ENCODE results near the gene DSCAM.

DSCAM gene

DNA sequence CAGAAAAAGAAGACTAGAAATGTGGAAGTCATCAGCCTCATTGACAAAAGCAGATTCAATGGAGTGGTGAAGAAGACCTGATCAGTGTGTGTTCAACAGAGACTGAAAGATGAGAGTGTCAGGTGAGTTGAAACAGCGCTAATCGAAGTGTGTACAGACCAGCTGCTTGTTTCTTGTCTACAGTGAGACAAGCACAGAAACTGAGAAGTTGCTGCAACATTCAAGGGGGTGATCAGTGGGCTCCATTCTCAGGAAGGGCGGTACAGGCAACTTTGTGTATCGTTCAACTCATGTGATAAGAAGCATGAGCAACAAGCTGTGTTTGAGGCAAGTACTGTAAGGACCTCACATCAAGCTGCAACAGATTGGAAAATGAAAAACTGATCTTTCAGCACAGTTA is 19.4 kb downstream of the DSCAM start:
- ChIA-PET POLR2A (no interaction called here), CTCF (no interaction called here)
- no peak for DNase-seq
- Histone ChIP-seq H3K36me3 (ENCODE audit: control insufficient read depth in 4 of 4, insufficient read depth in 4 of 4, low read length in 3 of 4) (no peaks in the 10 kb centered on the region), H3K27me3 (replicated peaks in 2 of 5; ENCODE audit: control insufficient read depth in 4 of 5, insufficient read depth in 5 of 5, low read length in 4 of 5) (no peaks in the 10 kb centered on the region), H3K4me3 (ENCODE audit: control insufficient read depth in 1 of 7, extremely low read depth in 1 of 7, insufficient read depth in 4 of 7, low read depth in 2 of 7, low read length in 6 of 7) (no peak overlapping the region), H3K9me3 (ENCODE audit: control extremely low read depth in 1 of 5, control insufficient read depth in 4 of 5, insufficient read depth in 2 of 5, low read depth in 1 of 5, low read length in 4 of 5) (no peaks in the 10 kb centered on the region), H3K27ac (ENCODE audit: insufficient read depth in 1 of 2, low read depth in 1 of 2, low read length in 2 of 2, poor library complexity in 1 of 2, severe bottlenecking in 2 of 2) (no peak overlapping the region), H3K4me1 (ENCODE audit: control extremely low read depth in 1 of 4, control insufficient read depth in 4 of 4, insufficient read depth in 4 of 4, low read length in 3 of 4) (no peaks in the 10 kb centered on the region)
- 96% methylated on average over 4 of the region's 4 CpGs for WGBS (ENCODE audit: insufficient coverage)

DNA sequence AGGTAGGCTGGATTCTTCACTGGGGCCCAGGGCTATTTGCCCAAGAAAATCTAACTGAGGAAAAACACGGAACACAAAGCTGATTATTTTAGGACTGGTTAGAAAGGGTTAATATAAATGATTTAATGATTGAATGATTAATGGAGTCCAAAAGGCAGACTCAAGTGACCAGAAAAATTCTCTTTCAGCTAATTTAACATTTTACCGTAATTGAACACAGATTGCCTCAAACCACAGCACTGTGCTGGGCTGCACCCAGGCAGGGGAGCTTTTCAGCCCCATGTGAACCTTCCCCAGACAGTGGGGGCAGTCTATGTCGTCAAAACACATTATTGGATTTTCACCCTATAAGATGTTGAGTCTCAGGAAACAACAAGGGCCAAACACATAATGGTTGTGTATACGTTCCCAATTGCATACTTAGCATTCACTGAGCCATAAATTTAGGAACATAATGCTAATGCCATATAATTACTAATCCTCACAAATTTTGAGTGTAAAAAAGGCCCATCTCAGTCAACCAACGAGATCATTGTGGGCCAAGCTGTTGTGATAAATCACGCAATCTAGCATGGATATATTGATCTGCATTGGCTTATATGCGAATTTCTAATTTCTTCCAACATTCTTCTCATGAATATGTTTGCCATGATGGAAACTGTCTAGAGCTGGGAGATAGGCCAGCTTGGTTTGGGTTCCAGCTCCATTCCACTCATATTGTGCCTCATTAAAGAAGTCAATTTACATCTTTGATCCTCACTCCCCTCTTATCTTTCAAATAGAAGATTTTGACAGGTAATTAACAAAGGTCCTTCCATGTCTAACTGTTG is 27.7 kb downstream of the DSCAM start:
- Histone ChIP-seq H3K4me1 (ENCODE audit: control extremely low read depth in 1 of 4, control insufficient read depth in 4 of 4, insufficient read depth in 4 of 4, low read length in 3 of 4) (no peaks in the 10 kb centered on the region), H3K36me3 (ENCODE audit: control insufficient read depth in 4 of 4, insufficient read depth in 4 of 4, low read length in 3 of 4) (no peaks in the 10 kb centered on the region), H3K27me3 (replicated peaks in 2 of 5; ENCODE audit: control insufficient read depth in 4 of 5, insufficient read depth in 5 of 5, low read length in 4 of 5) (peaks cover 0 to 5% (median 0%) of the 10 kb centered on the region in 5 experiments), H3K27ac (ENCODE audit: insufficient read depth in 1 of 2, low read depth in 1 of 2, low read length in 2 of 2, poor library complexity in 1 of 2, severe bottlenecking in 2 of 2) (no peak overlapping the region), H3K9me3 (ENCODE audit: control extremely low read depth in 1 of 5, control insufficient read depth in 4 of 5, insufficient read depth in 2 of 5, low read depth in 1 of 5, low read length in 4 of 5) (peaks cover 0 to 3% (median 0%) of the 10 kb centered on the region in 5 experiments), H3K4me3 (ENCODE audit: control insufficient read depth in 1 of 7, extremely low read depth in 1 of 7, insufficient read depth in 4 of 7, low read depth in 2 of 7, low read length in 6 of 7) (no peak overlapping the region)
- POLR2A ChIA-PET: no interaction called here
- WGBS (ENCODE audit: insufficient coverage): 94% methylated on average over 6 of the region's 7 CpGs
- DNase-seq: no peak
- CTCF ChIA-PET: interaction anchor here (1.2 kb wide), 1 partner anchor 18 kb away, joined by 3 read pairs; no protein-coding TSS in a partner anchor

DNA sequence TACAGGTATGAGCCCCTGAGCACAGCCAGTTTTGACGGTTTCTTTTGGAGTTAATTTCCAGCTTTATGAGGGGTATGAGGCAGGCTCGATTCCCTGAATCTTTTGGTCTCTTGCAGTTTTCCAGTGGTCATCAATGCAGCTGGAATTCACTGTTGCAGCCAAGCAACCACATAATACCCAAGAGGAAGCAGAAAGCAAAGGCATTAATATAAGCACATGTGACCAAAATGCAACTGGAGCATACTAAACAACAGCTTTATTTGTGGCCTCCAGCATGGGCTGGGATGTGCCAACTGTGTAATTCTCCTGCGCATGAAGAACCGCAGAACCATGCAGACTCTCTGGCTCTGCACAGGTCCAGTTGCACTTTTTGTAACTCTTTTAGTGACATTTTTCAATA is 33.0 kb downstream of the DSCAM start:
- no peak overlapping the region for H3K4me3 ChIP-seq (ENCODE audit: control insufficient read depth in 1 of 7, extremely low read depth in 1 of 7, insufficient read depth in 4 of 7, low read depth in 2 of 7, low read length in 6 of 7)
- H3K9me3 ChIP-seq (ENCODE audit: control extremely low read depth in 1 of 5, control insufficient read depth in 4 of 5, insufficient read depth in 2 of 5, low read depth in 1 of 5, low read length in 4 of 5): peaks cover 0 to 1% (median 0%) of the 10 kb centered on the region in 5 experiments
- ChIA-PET CTCF (no interaction called here), POLR2A (no interaction called here)
- WGBS (ENCODE audit: insufficient coverage): 96% methylated on average over 3 of the region's 4 CpGs
- H3K36me3 ChIP-seq (ENCODE audit: control insufficient read depth in 4 of 4, insufficient read depth in 4 of 4, low read length in 3 of 4): no peaks in the 10 kb centered on the region
- H3K27me3 ChIP-seq (replicated peaks in 2 of 5; ENCODE audit: control insufficient read depth in 4 of 5, insufficient read depth in 5 of 5, low read length in 4 of 5): peaks cover 0 to 5% (median 0%) of the 10 kb centered on the region in 5 experiments
- H3K4me1 ChIP-seq (ENCODE audit: control extremely low read depth in 1 of 4, control insufficient read depth in 4 of 4, insufficient read depth in 4 of 4, low read length in 3 of 4): no peaks in the 10 kb centered on the region
- H3K27ac ChIP-seq (ENCODE audit: insufficient read depth in 1 of 2, low read depth in 1 of 2, low read length in 2 of 2, poor library complexity in 1 of 2, severe bottlenecking in 2 of 2): no peak overlapping the region
- DNase-seq: no peak

DNA sequence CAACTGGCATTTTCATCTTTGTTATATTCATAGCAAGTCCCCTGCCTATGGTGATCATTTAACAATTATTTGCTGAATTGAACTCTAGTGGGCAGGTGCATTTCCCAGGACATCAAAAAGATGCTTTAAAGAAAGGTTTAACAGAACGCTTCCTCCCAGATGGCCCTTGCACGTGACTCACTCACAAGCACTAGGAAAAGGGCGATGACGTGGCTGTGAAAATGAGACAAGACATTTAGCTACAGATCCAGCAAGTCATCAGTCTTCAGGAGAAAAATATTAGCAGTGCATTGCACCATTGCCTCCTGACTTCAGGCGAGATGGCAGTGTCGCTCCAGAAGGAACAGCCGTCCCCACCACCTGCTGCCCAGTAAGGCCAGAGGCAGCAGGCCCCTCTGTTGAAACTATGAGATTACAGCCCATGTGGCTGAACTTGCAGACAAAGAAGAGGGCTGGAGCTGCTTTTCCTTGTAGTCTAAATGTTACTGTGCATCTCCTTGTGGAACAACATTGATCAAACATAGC is 37.2 kb downstream of the DSCAM start:
- no peaks in the 10 kb centered on the region for H3K36me3 ChIP-seq (ENCODE audit: control insufficient read depth in 4 of 4, insufficient read depth in 4 of 4, low read length in 3 of 4)
- H3K4me3 ChIP-seq (ENCODE audit: control insufficient read depth in 1 of 7, extremely low read depth in 1 of 7, insufficient read depth in 4 of 7, low read depth in 2 of 7, low read length in 6 of 7): no peak overlapping the region
- ChIA-PET POLR2A (no interaction called here), CTCF (no interaction called here)
- H3K27me3 ChIP-seq (replicated peaks in 2 of 5; ENCODE audit: control insufficient read depth in 4 of 5, insufficient read depth in 5 of 5, low read length in 4 of 5): no peaks in the 10 kb centered on the region
- no peak for DNase-seq
- no peaks in the 10 kb centered on the region for H3K4me1 ChIP-seq (ENCODE audit: control extremely low read depth in 1 of 4, control insufficient read depth in 4 of 4, insufficient read depth in 4 of 4, low read length in 3 of 4)
- 98% methylated on average over 7 of the region's 7 CpGs for WGBS (ENCODE audit: insufficient coverage)
- peaks cover 0 to 1% (median 0%) of the 10 kb centered on the region in 5 experiments for H3K9me3 ChIP-seq (ENCODE audit: control extremely low read depth in 1 of 5, control insufficient read depth in 4 of 5, insufficient read depth in 2 of 5, low read depth in 1 of 5, low read length in 4 of 5)
- no peak overlapping the region for H3K27ac ChIP-seq (ENCODE audit: insufficient read depth in 1 of 2, low read depth in 1 of 2, low read length in 2 of 2, poor library complexity in 1 of 2, severe bottlenecking in 2 of 2)

DNA sequence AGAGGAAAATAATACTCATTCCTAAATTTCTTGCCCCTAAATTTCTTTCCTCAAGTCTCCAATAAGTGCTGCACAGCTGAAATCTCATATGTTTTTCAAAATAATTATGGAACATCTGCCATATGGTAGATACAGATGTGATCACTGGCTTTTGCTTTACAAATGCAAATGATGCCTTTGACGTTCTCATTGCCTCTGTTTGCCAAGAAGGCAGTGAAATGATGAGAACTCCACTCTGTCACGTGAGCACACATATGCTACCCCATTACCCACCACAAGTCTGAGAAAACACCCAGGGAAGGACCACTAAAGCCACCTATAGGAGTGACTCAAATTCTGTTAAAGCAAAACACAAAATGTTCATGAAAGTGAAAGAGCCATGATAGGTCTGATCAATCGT is 43.9 kb downstream of the DSCAM start:
- no peak overlapping the region for H3K27ac ChIP-seq (ENCODE audit: insufficient read depth in 1 of 2, low read depth in 1 of 2, low read length in 2 of 2, poor library complexity in 1 of 2, severe bottlenecking in 2 of 2)
- DNase-seq: no peak
- H3K4me3 ChIP-seq (ENCODE audit: control insufficient read depth in 1 of 7, extremely low read depth in 1 of 7, insufficient read depth in 4 of 7, low read depth in 2 of 7, low read length in 6 of 7): no peak overlapping the region
- H3K4me1 ChIP-seq (ENCODE audit: control extremely low read depth in 1 of 4, control insufficient read depth in 4 of 4, insufficient read depth in 4 of 4, low read length in 3 of 4): no peaks in the 10 kb centered on the region
- no peaks in the 10 kb centered on the region for H3K27me3 ChIP-seq (replicated peaks in 2 of 5; ENCODE audit: control insufficient read depth in 4 of 5, insufficient read depth in 5 of 5, low read length in 4 of 5)
- WGBS (ENCODE audit: insufficient coverage): 88% methylated on average over 3 of the region's 3 CpGs
- H3K36me3 ChIP-seq (ENCODE audit: control insufficient read depth in 4 of 4, insufficient read depth in 4 of 4, low read length in 3 of 4): no peaks in the 10 kb centered on the region
- H3K9me3 ChIP-seq (ENCODE audit: control extremely low read depth in 1 of 5, control insufficient read depth in 4 of 5, insufficient read depth in 2 of 5, low read depth in 1 of 5, low read length in 4 of 5): peaks cover under 1 to 20% (median 13%) of the 10 kb centered on the region in 5 experiments
- ChIA-PET CTCF (no interaction called here), POLR2A (no interaction called here)

DNA sequence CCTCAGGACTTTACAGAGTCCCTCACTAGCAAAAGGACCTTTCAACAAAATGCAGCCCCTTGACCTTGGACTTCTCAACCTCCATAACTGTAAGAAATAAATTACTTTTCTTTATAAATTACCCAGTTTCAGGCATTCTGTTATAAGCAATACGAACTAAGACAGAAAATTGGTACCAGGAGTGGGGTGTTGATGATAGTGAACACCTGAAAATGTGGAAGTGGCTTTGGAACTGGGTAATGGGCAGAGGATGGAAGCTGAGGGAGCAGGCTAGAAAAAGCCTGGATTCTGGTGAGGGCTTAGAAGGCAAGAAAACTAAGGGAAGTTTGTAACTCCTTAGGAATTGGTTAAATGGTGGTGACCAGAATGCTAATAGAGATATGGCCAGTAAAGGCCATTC is 46.8 kb downstream of the DSCAM start:
- no peak for DNase-seq
- Histone ChIP-seq H3K27ac (ENCODE audit: insufficient read depth in 1 of 2, low read depth in 1 of 2, low read length in 2 of 2, poor library complexity in 1 of 2, severe bottlenecking in 2 of 2) (no peak overlapping the region), H3K27me3 (replicated peaks in 2 of 5; ENCODE audit: control insufficient read depth in 4 of 5, insufficient read depth in 5 of 5, low read length in 4 of 5) (no peaks in the 10 kb centered on the region), H3K36me3 (ENCODE audit: control insufficient read depth in 4 of 4, insufficient read depth in 4 of 4, low read length in 3 of 4) (no peaks in the 10 kb centered on the region), H3K4me3 (ENCODE audit: control insufficient read depth in 1 of 7, extremely low read depth in 1 of 7, insufficient read depth in 4 of 7, low read depth in 2 of 7, low read length in 6 of 7) (no peak overlapping the region), H3K9me3 (ENCODE audit: control extremely low read depth in 1 of 5, control insufficient read depth in 4 of 5, insufficient read depth in 2 of 5, low read depth in 1 of 5, low read length in 4 of 5) (peaks cover 3 to 20% (median 13%) of the 10 kb centered on the region in 5 experiments), H3K4me1 (ENCODE audit: control extremely low read depth in 1 of 4, control insufficient read depth in 4 of 4, insufficient read depth in 4 of 4, low read length in 3 of 4) (no peaks in the 10 kb centered on the region)
- POLR2A ChIA-PET: no interaction called here
- no CpG with 5 or more reads among the region's 1 CpG for WGBS (ENCODE audit: insufficient coverage)
- CTCF ChIA-PET: no interaction called here

DNA sequence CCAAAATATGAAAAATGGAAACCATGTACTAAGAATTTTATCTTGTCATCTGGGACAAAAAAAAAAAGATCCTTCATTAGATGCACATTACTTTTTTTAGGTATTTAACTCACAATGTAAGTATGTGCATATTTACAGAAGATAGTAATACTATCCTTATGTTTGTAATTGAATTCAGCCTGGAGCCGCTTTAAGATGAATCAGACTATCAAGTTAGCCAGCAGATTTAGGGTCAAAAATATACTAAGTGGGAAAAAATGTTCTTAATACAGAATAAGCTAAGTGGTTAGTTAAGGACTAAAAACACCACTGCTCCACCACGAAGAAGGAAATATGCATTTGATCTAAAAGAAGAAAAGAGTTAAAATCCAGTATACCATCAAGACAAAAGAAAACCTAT is 49.1 kb downstream of the DSCAM start:
- WGBS (ENCODE audit: insufficient coverage): no CpG with 5 or more reads among the region's 2 CpGs
- peaks cover 3 to 20% (median 13%) of the 10 kb centered on the region in 5 experiments for H3K9me3 ChIP-seq (ENCODE audit: control extremely low read depth in 1 of 5, control insufficient read depth in 4 of 5, insufficient read depth in 2 of 5, low read depth in 1 of 5, low read length in 4 of 5)
- DNase-seq: no peak
- no peak overlapping the region for H3K27ac ChIP-seq (ENCODE audit: insufficient read depth in 1 of 2, low read depth in 1 of 2, low read length in 2 of 2, poor library complexity in 1 of 2, severe bottlenecking in 2 of 2)
- H3K4me1 ChIP-seq (ENCODE audit: control extremely low read depth in 1 of 4, control insufficient read depth in 4 of 4, insufficient read depth in 4 of 4, low read length in 3 of 4): no peaks in the 10 kb centered on the region
- ChIA-PET POLR2A (no interaction called here), CTCF (no interaction called here)
- no peaks in the 10 kb centered on the region for H3K27me3 ChIP-seq (replicated peaks in 2 of 5; ENCODE audit: control insufficient read depth in 4 of 5, insufficient read depth in 5 of 5, low read length in 4 of 5)
- H3K4me3 ChIP-seq (ENCODE audit: control insufficient read depth in 1 of 7, extremely low read depth in 1 of 7, insufficient read depth in 4 of 7, low read depth in 2 of 7, low read length in 6 of 7): no peak overlapping the region
- no peaks in the 10 kb centered on the region for H3K36me3 ChIP-seq (ENCODE audit: control insufficient read depth in 4 of 4, insufficient read depth in 4 of 4, low read length in 3 of 4)

All from common myeloid progenitor, CD34-positive (primary cell).